ENCODE results near the gene ACAD10. TPM values are rescaled to one million over a fixed set of nuclear protein-coding genes. Genes with fewer than 3 reads are reported as not detected.
A peak's percentile ranks its signal among the peaks of the same experiment; 100 is the strongest.
"Not testable (repeated sequence)": the region's sequence is repeated elsewhere in the genome, so short reads cannot be mapped to it uniquely, and the experiment has no call there.

The ACAD10 gene
- total RNA-seq, 1 donor from 2014 or later, result 24.4 TPM

- DNase-seq (ENCODE audit: low read depth), result no peak
Observed at GRCh38 chr12:111749391-111749790, 63.5 kb downstream of the ACAD10 start.

DNA sequence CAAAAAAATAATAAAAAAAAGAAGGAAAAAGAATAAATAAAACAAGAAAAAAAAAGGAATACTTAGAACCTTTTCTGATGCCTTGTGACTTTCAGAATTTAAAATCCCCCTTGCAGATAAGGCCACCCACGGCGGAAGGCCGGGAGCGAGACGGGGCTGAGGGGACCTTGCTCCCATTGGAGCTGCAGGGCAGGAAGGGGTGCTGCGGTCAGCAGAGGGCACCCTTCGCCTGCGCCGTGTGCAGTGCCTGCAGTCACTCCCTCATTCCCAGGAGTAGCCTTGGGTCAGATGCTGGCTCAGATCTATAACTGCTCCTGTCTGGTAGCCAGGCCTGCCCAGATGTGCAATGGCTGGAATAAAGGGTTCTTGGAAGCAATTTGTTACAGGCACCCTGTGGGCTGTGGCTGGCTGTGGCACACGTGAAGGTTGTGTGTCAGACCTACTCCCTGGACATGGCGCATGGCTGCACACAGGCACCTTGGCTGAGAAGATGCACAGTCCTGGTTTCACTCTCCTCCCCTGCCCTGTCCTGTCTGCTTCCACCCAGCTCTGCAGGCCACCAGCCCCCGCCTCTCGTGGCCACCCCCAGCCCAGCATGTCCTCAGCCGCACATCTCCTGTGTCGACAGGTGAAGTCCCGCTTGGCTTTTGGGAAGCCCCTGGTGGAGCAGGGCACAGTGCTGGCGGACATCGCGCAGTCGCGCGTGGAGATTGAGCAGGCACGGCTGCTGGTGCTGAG, 67.5 kb downstream of the ACAD10 start:
- DNase-seq (ENCODE audit: low read depth), result peak; percentile 47

DNA sequence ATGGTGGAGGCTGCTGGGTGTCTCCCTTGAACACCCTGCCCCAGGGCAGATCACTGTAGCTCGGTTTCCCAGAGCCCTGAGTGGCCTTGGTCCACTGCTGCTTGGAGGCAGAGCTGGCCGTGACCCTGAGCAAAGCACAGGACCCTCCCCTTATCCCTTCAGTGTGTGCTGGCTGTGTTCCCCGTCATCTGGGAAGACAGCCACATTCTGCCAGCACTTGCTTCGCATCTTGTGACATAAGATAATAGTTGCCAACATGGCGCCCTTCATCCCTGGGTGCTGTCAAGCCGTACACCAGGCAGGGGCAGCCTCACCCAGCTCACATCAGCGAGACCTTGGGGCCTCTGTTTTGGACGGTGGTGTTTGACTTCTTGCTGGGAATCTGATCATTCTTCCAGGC, 68.8 kb downstream of the ACAD10 start:
- DNase-seq (ENCODE audit: low read depth), result no peak

- DNase-seq (ENCODE audit: low read depth), result no peak
Observed at GRCh38 chr12:111756196-111756595, 70.3 kb downstream of the ACAD10 start.

DNA sequence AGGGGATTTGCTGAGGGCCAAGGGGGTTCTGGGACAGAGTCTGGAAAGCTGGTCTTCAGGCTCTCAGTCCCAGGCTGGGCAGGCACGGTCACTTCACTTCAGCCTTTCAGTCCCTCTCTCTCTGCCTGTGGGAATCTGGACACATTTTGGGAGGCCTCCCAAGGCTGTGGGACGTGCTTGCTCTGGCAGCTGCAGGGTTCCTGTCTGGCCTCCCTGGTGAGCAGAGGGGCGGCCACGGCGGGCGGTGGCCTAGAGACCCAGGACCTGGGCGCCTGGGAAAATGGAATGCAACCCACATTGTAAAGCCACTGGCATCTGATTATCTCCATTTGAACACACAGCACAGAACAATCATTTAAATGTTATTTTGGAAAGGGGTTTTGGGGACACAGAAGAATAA, 70.8 kb downstream of the ACAD10 start:
- DNase-seq (ENCODE audit: low read depth), result no peak

DNA sequence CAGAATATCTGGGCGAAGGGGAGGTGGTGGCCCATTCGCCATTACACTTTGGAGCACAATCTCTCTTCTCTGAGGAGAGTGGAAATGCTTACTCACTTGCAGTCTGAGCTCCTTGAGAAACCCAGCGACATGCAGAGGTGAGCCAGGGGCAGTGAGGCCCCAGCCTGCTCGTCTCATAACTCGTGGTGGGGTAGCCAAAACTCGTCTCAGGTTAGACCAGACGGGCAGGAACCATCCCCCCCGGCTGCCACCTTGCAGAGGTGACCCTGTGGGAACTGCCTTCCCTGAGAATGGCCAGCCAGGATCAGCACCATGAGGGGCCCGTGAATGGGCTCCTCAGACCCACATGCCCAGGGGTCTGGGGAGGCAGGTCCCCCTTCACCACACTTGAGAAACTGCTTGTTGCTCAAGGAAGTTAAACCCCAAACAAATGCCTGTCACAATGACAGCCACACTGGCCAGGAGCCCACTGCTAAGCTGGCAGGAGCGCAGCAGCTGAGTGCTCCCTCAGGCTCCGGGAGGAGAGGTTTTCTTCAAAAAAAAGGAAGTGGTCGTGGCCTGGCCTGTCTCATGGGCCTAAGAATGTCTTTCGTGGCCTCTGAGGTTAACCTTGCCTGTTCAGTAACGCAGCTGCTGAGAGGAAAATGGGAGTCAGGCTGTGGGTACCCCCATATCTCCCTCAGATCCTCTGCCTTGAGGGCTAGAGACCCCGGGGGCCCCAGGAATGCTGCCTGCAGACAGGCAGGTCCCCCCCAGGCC, 71.7 kb downstream of the ACAD10 start:
- peak; percentile 54 for DNase-seq (ENCODE audit: low read depth)

- no peak for DNase-seq (ENCODE audit: low read depth)
Observed at GRCh38 chr12:111758120-111758561, 72.3 kb downstream of the ACAD10 start.

DNA sequence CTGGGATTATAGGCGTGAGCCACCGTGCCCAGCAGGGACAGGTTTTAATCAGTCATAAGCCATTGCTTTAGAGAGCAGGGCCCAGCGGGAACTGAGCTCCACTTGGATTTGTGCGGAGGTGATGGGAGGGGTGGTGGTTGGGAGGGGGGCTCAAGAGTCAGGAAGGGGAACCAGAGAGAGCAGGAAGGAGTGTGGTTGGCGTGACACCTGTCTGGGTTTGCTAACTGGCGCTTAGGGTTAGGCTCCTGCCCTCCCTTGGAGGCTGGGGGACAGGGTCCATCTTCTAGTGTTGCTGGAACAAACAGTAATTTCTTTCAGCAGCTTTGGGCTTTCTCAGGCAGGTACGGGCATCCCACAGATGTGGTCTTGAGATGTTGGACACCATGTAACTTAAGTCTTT, 73.4 kb downstream of the ACAD10 start:
- DNase-seq (ENCODE audit: low read depth), result no peak

DNA sequence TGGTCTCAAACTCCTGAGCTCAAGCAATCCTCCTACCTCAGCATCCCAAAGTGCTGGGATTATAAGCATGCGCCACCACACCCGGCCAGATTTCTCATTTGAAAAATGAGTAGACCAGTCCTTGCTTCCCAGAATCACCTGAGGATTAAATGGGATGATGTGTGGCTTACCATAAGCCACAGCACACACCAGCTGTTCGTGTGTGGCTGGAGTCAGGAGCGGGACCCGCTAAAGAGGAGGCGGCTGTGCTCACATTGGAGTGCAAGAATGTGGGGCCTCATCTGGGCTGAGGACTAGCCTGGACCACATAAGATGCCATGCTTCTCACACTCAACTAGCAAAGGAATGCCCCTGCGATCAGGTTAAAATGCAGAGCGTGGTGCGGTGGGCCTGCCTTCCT, 74.1 kb downstream of the ACAD10 start:
- no peak for DNase-seq (ENCODE audit: low read depth)

GRCh38 chr12:111761099-111761498, 75.2 kb downstream of the ACAD10 start:
- no peak for DNase-seq (ENCODE audit: low read depth)

DNA sequence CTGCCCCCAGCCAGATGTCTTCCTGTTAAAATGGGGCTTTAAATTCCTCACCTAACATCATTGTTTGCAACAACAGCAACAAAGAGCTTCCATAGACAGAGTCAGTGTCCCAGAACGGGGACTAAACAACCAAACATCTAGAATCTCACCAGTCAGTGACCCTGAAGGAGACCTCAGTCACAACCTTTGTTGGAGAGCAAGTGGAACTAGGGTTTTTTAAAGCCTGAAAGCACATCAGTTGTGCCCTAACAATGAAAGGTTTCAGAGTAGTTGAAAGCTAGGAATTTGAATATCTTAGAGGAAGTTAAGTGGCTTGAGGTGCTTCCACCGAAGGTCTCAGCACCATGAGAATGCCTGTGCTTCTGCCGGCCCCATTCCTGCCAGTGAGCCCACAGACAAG, 75.9 kb downstream of the ACAD10 start:
- DNase-seq (ENCODE audit: low read depth), result peak; percentile 54

DNA sequence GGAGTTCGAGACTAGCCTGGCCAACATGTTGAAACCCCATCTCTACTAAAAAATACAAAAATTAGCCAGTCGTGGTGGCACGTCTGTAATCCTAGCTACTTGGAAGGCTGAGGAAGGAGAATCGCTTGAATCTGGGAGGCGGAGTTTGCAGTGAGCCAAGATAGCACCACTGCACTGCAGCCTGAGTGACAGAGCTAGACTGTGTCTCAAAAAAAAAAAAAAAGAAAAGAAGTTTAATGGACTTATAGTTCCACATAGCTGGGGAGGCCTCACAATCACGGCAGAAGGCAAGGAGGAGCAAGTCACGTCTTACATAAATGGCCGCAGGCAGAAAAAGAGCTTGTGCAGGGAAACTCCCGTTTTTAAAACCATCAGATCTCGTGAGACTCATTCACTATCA, 77.7 kb downstream of the ACAD10 start:
- DNase-seq (ENCODE audit: low read depth), result not testable (repeated sequence)

DNA sequence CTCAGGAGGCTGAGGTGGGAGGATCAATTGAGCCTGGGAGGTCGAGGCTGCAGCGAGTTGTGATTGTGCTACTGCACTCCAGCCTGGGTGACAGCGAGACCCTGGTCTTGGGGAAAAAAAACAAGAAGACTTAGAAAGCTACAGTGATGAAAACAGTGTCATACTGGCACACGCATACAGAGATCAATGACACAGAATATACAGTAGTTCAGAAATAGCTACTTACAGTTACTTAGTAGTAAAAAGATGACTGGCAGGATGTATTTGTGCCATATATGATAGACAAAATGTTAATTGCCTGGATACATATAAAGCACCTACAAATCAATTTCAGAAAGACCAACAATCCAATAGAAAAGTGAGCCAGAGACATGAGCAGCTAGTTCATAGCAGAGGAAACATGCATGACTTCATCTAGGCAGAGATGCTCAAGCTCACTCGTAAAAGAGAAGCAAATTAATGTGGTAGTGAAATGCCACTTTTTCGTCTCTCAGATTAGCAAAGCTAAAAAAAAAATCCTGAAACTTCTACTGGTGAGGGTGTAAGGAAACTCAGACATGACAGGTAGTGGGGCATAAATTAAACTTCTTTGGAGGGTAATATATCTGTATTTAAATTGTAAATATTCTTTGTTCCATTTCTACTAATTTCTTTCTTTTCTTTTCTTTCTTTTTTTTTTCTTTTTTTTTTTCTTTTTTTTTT, 78.4 kb downstream of the ACAD10 start:
- DNase-seq (ENCODE audit: low read depth), result no peak

GRCh38 chr12:111766608-111767361, 80.9 kb downstream of the ACAD10 start, which contains the start of gene ALDH2:
Gene ALDH2 (plus strand): TSS chr12:111766933. CDS start chr12:111766983, 50 bp downstream.
- no peak for DNase-seq (ENCODE audit: low read depth)

- peak; percentile 82 for DNase-seq (ENCODE audit: low read depth)
Observed at GRCh38 chr12:111767362-111768158, 81.7 kb downstream of the ACAD10 start.

DNA sequence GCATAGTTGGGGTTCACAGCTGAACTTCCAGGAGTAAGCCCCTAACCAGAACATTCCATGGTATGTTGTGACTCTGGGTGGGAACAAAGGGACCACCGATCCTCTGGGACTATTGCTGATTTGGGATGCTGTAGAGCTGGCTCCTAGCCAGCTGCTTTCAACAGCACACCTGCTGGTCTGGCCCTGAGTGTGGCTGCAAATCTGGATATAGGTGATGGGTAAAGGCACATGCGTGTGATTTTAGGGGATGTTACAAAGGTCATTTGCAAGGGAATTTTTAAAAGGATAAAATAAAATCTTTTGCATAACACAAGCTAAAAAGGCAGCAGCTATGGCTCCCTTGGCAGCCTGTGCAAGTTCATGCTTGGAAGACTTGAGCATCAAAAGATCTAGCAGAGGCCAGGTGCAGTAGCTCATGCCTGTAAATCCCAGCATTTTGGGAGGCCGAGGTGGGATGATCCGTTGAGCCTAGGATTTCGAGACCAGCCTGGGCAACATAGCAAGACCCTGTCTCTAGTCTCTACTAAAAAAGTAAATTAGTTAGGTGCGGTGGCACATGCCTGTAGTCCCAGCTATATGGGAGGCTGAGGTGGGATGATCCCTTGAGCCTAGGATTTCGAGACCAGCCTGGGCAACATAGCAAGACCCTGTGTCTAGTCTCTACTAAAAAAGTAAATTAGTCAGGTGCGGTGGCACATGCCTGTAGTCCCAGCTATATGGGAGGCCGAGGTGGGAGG, 82.5 kb downstream of the ACAD10 start:
- no peak for DNase-seq (ENCODE audit: low read depth)

- DNase-seq (ENCODE audit: low read depth), result no peak
Observed at GRCh38 chr12:111769599-111769998, 83.7 kb downstream of the ACAD10 start.

DNA sequence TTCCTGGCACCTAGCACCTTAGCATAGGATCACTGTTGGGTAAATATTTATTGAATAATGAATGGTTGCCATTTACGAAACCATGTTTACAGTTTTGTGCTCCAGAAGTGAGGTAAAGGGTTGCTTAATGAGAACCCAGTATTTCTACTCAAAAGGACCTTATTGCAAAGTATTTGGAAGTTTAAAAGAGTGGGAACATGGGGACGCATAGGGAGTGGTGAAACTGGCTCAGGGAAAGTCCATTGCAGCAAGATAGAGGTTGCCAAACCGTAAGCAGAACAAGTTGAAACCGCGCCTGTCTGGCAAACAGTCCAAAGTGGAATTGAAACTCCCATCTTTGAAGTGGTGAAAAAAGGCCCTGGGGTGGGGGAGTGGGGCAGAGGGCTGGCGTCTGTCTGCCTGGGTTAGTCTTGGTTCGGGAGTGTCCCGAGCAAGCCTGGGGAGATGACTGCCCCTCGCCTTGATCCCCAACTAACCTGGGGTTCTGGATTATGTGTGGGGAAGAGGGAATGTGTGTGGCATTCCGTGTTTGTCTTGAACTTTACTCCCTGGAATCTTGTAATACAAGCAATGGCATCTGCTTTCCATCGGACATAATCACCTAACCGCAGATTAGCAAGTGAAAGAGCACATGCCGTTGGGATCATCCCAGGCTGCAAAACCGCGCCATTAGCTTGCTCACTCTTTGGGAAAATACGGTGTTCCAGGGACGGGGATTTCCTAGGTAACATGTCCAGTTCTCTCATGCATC, 88.1 kb downstream of the ACAD10 start:
- peak; percentile 98 for DNase-seq (ENCODE audit: low read depth)

All from renal cortical epithelial cell (primary cell).